Nephron progenitor cell (in vitro differentiated cells): ENCODE results near the gene TRIM71.
"Not testable (repeated sequence)": the region's sequence is repeated elsewhere in the genome, so short reads cannot be mapped to it uniquely, and the experiment has no call there.

ENCODE experiments used
- DNase-seq: peaks from one replicate; pipeline ENCODE4 v3.0.0; 2021
- H3K27ac Mint-ChIP-seq: 2 replicates; pipeline ENCODE4 v1.8.0; 2021; ENCODE audit warnings: mild to moderate bottlenecking, moderate library complexity, mixed read lengths
- H3K27me3 Mint-ChIP-seq: 2 replicates; pipeline ENCODE4 v1.8.0; 2021; ENCODE audit warnings: mild to moderate bottlenecking, low read depth, mixed read lengths; ENCODE audit not compliant: poor library complexity
- H3K36me3 Mint-ChIP-seq: 2 replicates; pipeline ENCODE4 v1.8.0; 2021; ENCODE audit warnings: low read depth, mixed read lengths
- H3K4me1 Mint-ChIP-seq: 2 replicates; pipeline ENCODE4 v1.8.0; 2021; ENCODE audit warnings: mixed read lengths
- H3K4me3 Mint-ChIP-seq: 2 replicates; pipeline ENCODE4 v1.8.0; 2021; ENCODE audit warnings: mild to moderate bottlenecking, moderate library complexity, mixed read lengths
- H3K9me3 Mint-ChIP-seq: 2 replicates; pipeline ENCODE4 v1.8.0; 2021; ENCODE audit warnings: mild to moderate bottlenecking, moderate library complexity, mixed read lengths
- TF ChIP-seq, protein P1 (sequence below): fragments of 200-600 bp; sonication (generic); IDR thresholded peaks from 2 replicates; pipeline ENCODE4 v1.5.0; 2021; ENCODE audit warnings: antibody characterized with exemption

The TRIM71 gene

GRCh38 chr3:32937331-32937730 is 119.5 kb downstream of the TRIM71 start:
- DNase-seq = peak; percentile 25
- TF ChIP-seq, protein P1, sequence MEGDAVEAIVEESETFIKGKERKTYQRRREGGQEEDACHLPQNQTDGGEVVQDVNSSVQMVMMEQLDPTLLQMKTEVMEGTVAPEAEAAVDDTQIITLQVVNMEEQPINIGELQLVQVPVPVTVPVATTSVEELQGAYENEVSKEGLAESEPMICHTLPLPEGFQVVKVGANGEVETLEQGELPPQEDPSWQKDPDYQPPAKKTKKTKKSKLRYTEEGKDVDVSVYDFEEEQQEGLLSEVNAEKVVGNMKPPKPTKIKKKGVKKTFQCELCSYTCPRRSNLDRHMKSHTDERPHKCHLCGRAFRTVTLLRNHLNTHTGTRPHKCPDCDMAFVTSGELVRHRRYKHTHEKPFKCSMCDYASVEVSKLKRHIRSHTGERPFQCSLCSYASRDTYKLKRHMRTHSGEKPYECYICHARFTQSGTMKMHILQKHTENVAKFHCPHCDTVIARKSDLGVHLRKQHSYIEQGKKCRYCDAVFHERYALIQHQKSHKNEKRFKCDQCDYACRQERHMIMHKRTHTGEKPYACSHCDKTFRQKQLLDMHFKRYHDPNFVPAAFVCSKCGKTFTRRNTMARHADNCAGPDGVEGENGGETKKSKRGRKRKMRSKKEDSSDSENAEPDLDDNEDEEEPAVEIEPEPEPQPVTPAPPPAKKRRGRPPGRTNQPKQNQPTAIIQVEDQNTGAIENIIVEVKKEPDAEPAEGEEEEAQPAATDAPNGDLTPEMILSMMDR = no peak
- Mint-ChIP-seq H3K27me3 (peaks cover 4% of the 10 kb centered on the region), H3K9me3 (peaks cover 16% of the 10 kb centered on the region), H3K4me1 (peaks cover 13% of the 10 kb centered on the region), H3K36me3 (no peaks in the 10 kb centered on the region), H3K4me3 (no peak overlapping the region), H3K27ac (peak overlapping the region; percentile 48)

DNA sequence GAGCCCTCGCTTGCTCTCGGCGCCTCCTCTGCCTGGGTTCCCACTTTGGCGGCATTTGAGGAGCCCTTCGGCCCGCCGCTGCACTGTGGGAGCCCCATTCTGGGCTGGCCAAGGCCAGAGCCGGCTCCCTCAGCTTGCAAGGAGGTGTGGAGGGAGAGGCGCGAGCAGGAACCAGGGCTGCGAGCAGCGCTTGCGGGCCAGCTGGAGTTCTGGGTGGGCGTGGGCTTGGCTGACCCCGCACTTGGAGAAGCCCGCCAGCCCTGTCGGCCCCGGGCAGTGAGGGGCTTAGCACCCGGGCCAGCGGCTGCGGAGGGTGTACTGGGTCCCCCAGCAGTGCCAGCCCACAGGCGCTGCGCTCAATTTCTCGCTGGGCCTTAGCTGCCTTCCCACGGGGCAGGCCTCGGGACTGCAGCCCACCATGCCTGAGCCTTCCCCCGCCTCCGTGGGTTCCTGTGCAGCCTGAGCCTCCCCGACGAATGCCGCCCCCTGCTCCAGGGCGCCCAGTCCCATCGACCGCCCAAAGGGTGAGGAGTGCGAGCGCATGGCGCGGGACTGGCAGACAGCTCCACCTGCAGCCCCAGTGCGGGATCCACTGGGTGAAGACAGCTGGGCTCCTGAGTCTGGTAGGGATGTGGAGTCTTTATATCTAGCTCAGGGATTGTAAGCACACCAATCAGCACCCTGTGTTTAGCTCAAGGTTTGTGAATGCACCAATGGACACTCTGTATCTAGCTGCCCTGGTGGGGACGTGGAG is 121.9 kb downstream of the TRIM71 start:
- H3K27ac Mint-ChIP-seq, H3K36me3 Mint-ChIP-seq, H3K27me3 Mint-ChIP-seq, H3K4me3 Mint-ChIP-seq, DNase-seq: not testable (repeated sequence)
- Mint-ChIP-seq H3K9me3 (peaks cover 16% of the 10 kb centered on the region), H3K4me1 (peaks cover 13% of the 10 kb centered on the region)

GRCh38 chr3:32940726-32941125 is 122.9 kb downstream of the TRIM71 start:
- no peaks in the 10 kb centered on the region for H3K36me3 Mint-ChIP-seq
- no peak for DNase-seq
- TF ChIP-seq, protein P1 = no peak
- H3K9me3 Mint-ChIP-seq = peaks cover 14% of the 10 kb centered on the region
- H3K4me1 Mint-ChIP-seq = peaks cover 13% of the 10 kb centered on the region
- no peak overlapping the region for H3K4me3 Mint-ChIP-seq
- no peaks in the 10 kb centered on the region for H3K27me3 Mint-ChIP-seq
- no peak overlapping the region for H3K27ac Mint-ChIP-seq

GRCh38 chr3:32945136-32945535 is 127.3 kb downstream of the TRIM71 start:
- H3K36me3 Mint-ChIP-seq = no peaks in the 10 kb centered on the region
- DNase-seq = no peak
- H3K4me1 Mint-ChIP-seq = no peaks in the 10 kb centered on the region
- no peak overlapping the region for H3K4me3 Mint-ChIP-seq
- peaks cover 10% of the 10 kb centered on the region for H3K27me3 Mint-ChIP-seq
- no peak overlapping the region for H3K27ac Mint-ChIP-seq
- TF ChIP-seq, protein P1 = no peak
- peaks cover 7% of the 10 kb centered on the region for H3K9me3 Mint-ChIP-seq

DNA sequence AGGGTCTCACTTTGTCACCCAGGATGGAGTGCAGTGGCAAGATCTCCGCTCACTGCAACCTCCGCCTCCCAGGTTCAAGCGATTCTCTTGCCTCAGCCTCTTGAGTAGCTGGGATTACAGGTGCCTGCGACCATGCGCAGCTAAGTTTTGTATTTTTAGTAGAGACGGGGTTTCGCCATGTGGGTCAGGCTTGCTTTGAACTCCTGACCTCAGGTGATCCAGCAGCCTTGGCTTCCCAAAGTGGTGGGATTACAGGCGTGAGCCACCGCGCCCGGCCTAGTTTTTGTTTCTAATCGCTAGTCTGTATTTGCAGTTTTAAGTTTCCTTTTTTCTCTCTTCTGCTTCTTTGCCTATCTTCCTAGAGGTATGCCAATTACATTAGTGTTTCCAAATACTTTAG is 127.8 kb downstream of the TRIM71 start:
- H3K36me3 Mint-ChIP-seq, H3K27ac Mint-ChIP-seq, H3K9me3 Mint-ChIP-seq, H3K4me1 Mint-ChIP-seq, H3K4me3 Mint-ChIP-seq, DNase-seq: not testable (repeated sequence)
- H3K27me3 Mint-ChIP-seq = peaks cover 10% of the 10 kb centered on the region

GRCh38 chr3:32946973-32947788 is 129.4 kb downstream of the TRIM71 start:
- TF ChIP-seq, protein P1 = no peak
- H3K9me3 Mint-ChIP-seq = no peaks in the 10 kb centered on the region
- no peak for DNase-seq

More at GRCh38 chr3:32946973-32947788, 129.4 kb downstream of the TRIM71 start:
- Mint-ChIP-seq H3K4me1 (no peaks in the 10 kb centered on the region), H3K36me3 (no peaks in the 10 kb centered on the region), H3K4me3 (no peak overlapping the region), H3K27ac (no peak overlapping the region), H3K27me3 (peaks cover 16% of the 10 kb centered on the region)
